Endothelial cell of umbilical vein (primary cell): Measurements from ENCODE around the gene DYDC2. TPM values are rescaled to one million over a fixed set of nuclear protein-coding genes. Genes with fewer than 3 reads are reported as not detected.

Experiments used
- BruUV-seq: library from RNA; stranded (reverse); fragments of 400-500 nt; replicated peaks from 2 replicates; lab custom pipeline; 2021; lab: Mats Ljungman, UMichigan
- CTCF ChIA-PET: fragments of 300-600, 350-600 bp; sonication (Branson Sonifier 250); formaldehyde crosslinking; loops from one replicate; lab custom pipeline; 2021; ENCODE audit warnings: antibody characterized with exemption, inconsistent platforms; lab: Charles Lee
- POLR2A ChIA-PET: fragments of 300-600, 350-600 bp; sonication (Branson Sonifier 250); formaldehyde crosslinking; loops from one replicate; lab custom pipeline; 2021; ENCODE audit warnings: antibody characterized with exemption, inconsistent platforms; lab: Charles Lee
- DNase-seq: peaks from one replicate; pipeline ENCODE4 v3.0.0-alpha.2; 2011; ENCODE audit warnings: low read depth, low spot score
- FAIRE-seq: peaks from 2 replicates; lab custom pipeline; 2011; peaks lifted over from hg19 to GRCh38; lab: Jason Lieb, UNC
- H2AFZ ChIP-seq: 2 replicates; pipeline ENCODE4 v1.6.0; 2012; ENCODE audit warnings: low read depth, low read length, control low read depth, inconsistent platforms
- H3K27ac ChIP-seq: 2 replicates; pipeline ENCODE4 v1.5.1; 2011; ENCODE audit warnings: low read depth, mild to moderate bottlenecking, control low read depth, low read length, moderate library complexity; ENCODE audit not compliant: insufficient read depth
- H3K27me3 ChIP-seq, 2 experiments: 2 replicates each; pipeline versions ENCODE4 v1.6.0 to v1.6.1; 2011; ENCODE audit warnings: low read length in 2 of 2, mixed read lengths in 1 of 2; ENCODE audit not compliant: control insufficient read depth in 2 of 2, insufficient read depth in 2 of 2
- H3K36me3 ChIP-seq, 2 experiments: 2 replicates in 1 of 2; 3 replicates in 1 of 2; pipeline ENCODE4 v1.5.1; 2011; ENCODE audit warnings: low read length in 2 of 2, mild to moderate bottlenecking in 1 of 2, moderate library complexity in 1 of 2; ENCODE audit not compliant: control insufficient read depth in 2 of 2, insufficient read depth in 2 of 2; ENCODE audit errors: extremely low read depth in 1 of 2
- H3K4me1 ChIP-seq: 3 replicates; pipeline ENCODE4 v1.5.1; 2011; ENCODE audit warnings: mild to moderate bottlenecking, low read length; ENCODE audit not compliant: control insufficient read depth, insufficient read depth; ENCODE audit errors: extremely low read depth
- H3K4me2 ChIP-seq: 2 replicates; pipeline ENCODE4 v1.6.1; 2011; ENCODE audit warnings: low read length, control low read depth, mixed read lengths; ENCODE audit not compliant: insufficient read depth
- H3K4me3 ChIP-seq, 3 experiments: fragments of 200-600 bp in 1 of 3; sonication (generic), shearing (Covaris generic) in 1 of 3; replicated peaks in 1 of 3; 2 replicates each; pipeline ENCODE4 v1.5.1; 2011 to 2016; ENCODE audit warnings: control low read depth in 3 of 3, low read length in 3 of 3, mild to moderate bottlenecking in 2 of 3, inconsistent platforms in 1 of 3, low read depth in 1 of 3, moderate library complexity in 1 of 3; ENCODE audit not compliant: insufficient read depth in 1 of 3
- H3K79me2 ChIP-seq: 2 replicates; pipeline ENCODE4 v1.6.0; 2012; ENCODE audit warnings: low read length, inconsistent platforms; ENCODE audit not compliant: control insufficient read depth, insufficient read depth
- H3K9ac ChIP-seq: replicated peaks from 2 replicates; pipeline ENCODE3; 2011; ENCODE audit warnings: low read length, control low read depth; ENCODE audit not compliant: insufficient read depth; ENCODE audit errors: extremely low read depth
- H3K9me1 ChIP-seq: replicated peaks from 3 replicates; pipeline ENCODE4 v1.6.0; 2011; ENCODE audit warnings: mild to moderate bottlenecking, low read length; ENCODE audit not compliant: control insufficient read depth, insufficient read depth; ENCODE audit errors: extremely low read depth
- H3K9me3 ChIP-seq: replicated peaks from 2 replicates; pipeline ENCODE4 v1.5.1; 2012; ENCODE audit warnings: low read length, inconsistent platforms; ENCODE audit not compliant: control insufficient read depth, insufficient read depth
- H4K20me1 ChIP-seq: replicated peaks from 2 replicates; pipeline ENCODE3; 2011; ENCODE audit warnings: mild to moderate bottlenecking, low read length; ENCODE audit not compliant: control insufficient read depth, insufficient read depth; ENCODE audit errors: extremely low read depth
- CTCF ChIP-seq, 2 donors: IDR thresholded peaks; 1 replicate in 1 of 2; 2 replicates in 1 of 2; pipeline ENCODE4 v1.5.1; 2011; ENCODE audit warnings: low read length in 2 of 2, mild to moderate bottlenecking in 2 of 2, moderate library complexity in 2 of 2, control low read depth in 1 of 2, inconsistent platforms in 1 of 2, low read depth in 1 of 2; ENCODE audit not compliant: insufficient read depth in 1 of 2; ENCODE audit errors: extremely low read depth in 1 of 2
- EZH2 ChIP-seq: IDR thresholded peaks from 2 replicates; pipeline ENCODE4 v1.6.1; 2012; ENCODE audit warnings: borderline replicate concordance, low read depth, mild to moderate bottlenecking, moderate library complexity, low read length, inconsistent platforms; ENCODE audit not compliant: severe bottlenecking
- FOS ChIP-seq: IDR thresholded peaks from 2 replicates; pipeline ENCODE4 v1.6.1; 2011; ENCODE audit warnings: mild to moderate bottlenecking, low read length, moderate library complexity, borderline replicate concordance; ENCODE audit not compliant: insufficient read depth
- GATA2 ChIP-seq: IDR thresholded peaks from 2 replicates; pipeline ENCODE4 v1.7.0; 2011; ENCODE audit warnings: low read depth, mild to moderate bottlenecking, moderate library complexity, mixed read lengths, low read length; ENCODE audit not compliant: insufficient read length, insufficient read depth
- JUN ChIP-seq: IDR thresholded peaks from 2 replicates; pipeline ENCODE4 v1.6.1; 2011; ENCODE audit warnings: borderline replicate concordance, low read depth; ENCODE audit not compliant: insufficient read length, insufficient read depth
- MAX ChIP-seq: IDR thresholded peaks from 2 replicates; pipeline ENCODE4 v1.6.1; 2011; ENCODE audit not compliant: insufficient read depth, insufficient read length
- MYC ChIP-seq: IDR thresholded peaks from one replicate; pipeline ENCODE4 v1.6.1; 2011; ENCODE audit warnings: mild to moderate bottlenecking, low read depth, low read length
- POLR2A ChIP-seq: IDR thresholded peaks from 2 replicates; pipeline ENCODE4 v1.6.1; 2012; ENCODE audit warnings: low read depth, mild to moderate bottlenecking, control low read depth, low read length
- POLR2AphosphoS5 ChIP-seq: IDR thresholded peaks from 2 replicates; pipeline ENCODE4 v1.6.1; 2012; ENCODE audit warnings: low read depth, mild to moderate bottlenecking, control low read depth, low read length, moderate library complexity; ENCODE audit not compliant: insufficient read depth
- dilution Hi-C: fragments of 300-500 bp; cut with MboI; formaldehyde crosslinking; loops from one replicate; pipeline ENCODE4 v1.15.0; 2019; ENCODE audit warnings: low sequenced_read_pairs; ENCODE audit not compliant: extremely low pct_ligation_motif_present
- intact Hi-C: fragments of 100-400 bp; cut with micrococcal nuclease; formaldehyde crosslinking; loops from one replicate; pipeline ENCODE4 v1.10.0; 2022
- polyA plus RNA-seq, 4 experiments: library from polyadenylated mRNA; depleted of rRNA in 3 of 4; stranded (reverse) in 3 of 4; unstranded in 1 of 4; fragments of >200 nt; gene quantifications; 2 replicates each; pipeline versions ENCODE4 v1.2.1 to v1.2.3, GENCODE V29; 2011 to 2012; ENCODE audit warnings: missing spikeins in 1 of 4
- total RNA-seq: library from RNA; stranded (reverse); gene quantifications from 2 replicates; pipeline ENCODE4 v1.2.3, GENCODE V29; 2021

Gene DYDC2
- total and polyA plus RNA-seq, 2 donors (not counting 3 experiments of a cell fraction or from before 2014, with no cell fraction given), result not detected

DNA sequence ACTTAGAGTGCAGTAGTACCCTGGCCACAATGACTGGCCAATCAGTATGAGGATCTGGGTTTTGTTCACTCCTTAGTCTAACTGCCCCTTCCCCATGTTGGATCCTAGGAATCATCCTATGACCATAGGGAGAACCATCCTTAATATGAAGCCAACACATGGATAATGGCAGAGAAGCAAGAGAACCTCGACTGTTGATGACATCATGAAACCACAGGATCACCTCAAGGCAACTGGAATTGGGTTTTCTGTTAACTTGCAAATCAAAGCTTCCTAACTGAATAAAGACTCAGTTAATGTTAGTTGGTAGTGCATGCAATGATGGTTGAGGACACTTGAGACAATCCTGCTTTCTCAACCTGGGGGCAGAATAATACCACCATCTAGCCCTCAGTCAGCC, 48.5 kb downstream of the DYDC2 start:
- no peak for FAIRE-seq
- no TSS peak for BruUV-seq

More for the DNA sequence above, 48.5 kb downstream of the DYDC2 start:
- ChIA-PET CTCF (interaction anchor here (1.0 to 1.4 kb wide), 4 partner anchors 22 to 191 kb away, joined by 3 to 4 read pairs (median 4); no protein-coding TSS in a partner anchor), POLR2A (no interaction called here)
- intact Hi-C loops, result no loop called here
- Histone ChIP-seq H3K9ac (no peak overlapping the region), H4K20me1 (no peaks in the 10 kb centered on the region), H2AFZ (no peak overlapping the region), H3K27me3 (no peaks in the 10 kb centered on the region), H3K9me3 (no peaks in the 10 kb centered on the region), H3K4me1 (peaks cover 9% of the 10 kb centered on the region), H3K36me3 (no peaks in the 10 kb centered on the region), H3K9me1 (no peaks in the 10 kb centered on the region), H3K27ac (no peak overlapping the region), H3K4me2 (no peak overlapping the region), H3K4me3 (no peak overlapping the region), H3K79me2 (peaks cover 17% of the 10 kb centered on the region)
- dilution Hi-C loops, result no loop called here
- no peak for DNase-seq
- no peak for TF ChIP-seq MYC
- TF ChIP-seq POLR2A, result no peak
- TF ChIP-seq CTCF (IDR thresholded peaks at IDR 0.05; ENCODE audit: extremely low read depth in 1 of 2, insufficient read depth in 1 of 2, low read depth in 1 of 2, low read length in 2 of 2), result no peak
- no peak for TF ChIP-seq FOS
- no peak for TF ChIP-seq MAX
- TF ChIP-seq POLR2AphosphoS5, result no peak
- no peak for TF ChIP-seq EZH2
- no peak for TF ChIP-seq JUN
- no peak for TF ChIP-seq GATA2
